ENCODE results near the gene TEX12. TPM values are rescaled to one million over a fixed set of nuclear protein-coding genes. Genes with fewer than 3 reads are reported as not detected.
A peak's percentile ranks its signal among the peaks of the same experiment; 100 is the strongest.

TEX12 gene
- total and polyA plus RNA-seq, 11 donors = 0.27 to 0.57 (median 0.36) TPM; not detected in 8

DNA sequence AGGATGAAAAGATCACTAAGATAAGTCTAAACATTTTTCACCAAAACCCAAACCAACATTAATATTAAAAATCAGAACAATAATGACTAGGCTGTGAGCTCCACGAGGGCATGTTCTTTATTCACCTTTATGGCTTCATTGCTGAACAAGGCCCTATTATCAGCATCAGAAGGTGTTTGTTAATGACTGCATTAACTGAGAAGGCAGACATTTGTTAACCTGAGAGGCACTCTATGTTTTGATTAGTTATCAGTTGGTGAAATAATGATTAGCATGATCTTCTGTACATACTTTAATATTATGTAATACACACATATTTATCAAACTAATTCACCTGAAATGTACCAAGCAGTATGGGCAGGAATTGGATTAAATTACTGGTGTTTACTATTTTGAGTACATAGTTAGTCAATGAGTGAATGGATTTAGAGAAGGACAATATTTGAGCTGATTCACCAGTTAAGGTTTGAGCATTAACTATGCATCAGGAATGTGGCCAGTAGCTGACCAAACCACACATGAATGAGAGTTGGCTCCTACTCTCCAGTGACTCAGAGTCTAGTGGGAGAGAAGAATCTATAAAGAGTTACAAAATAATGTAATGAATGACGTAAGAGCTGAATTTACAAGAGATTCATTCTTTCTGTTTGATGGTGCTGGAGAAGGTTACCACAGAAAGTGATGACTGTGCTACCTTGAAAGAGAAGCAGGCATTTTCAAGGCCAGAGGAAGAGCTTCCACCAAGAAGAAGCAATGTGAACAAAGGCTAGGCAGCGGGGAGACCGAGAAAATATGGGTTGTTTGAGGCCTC, 10.0 kb upstream of the TEX12 start:
- H3K4me3 ChIP-seq = no peak overlapping the region
- DNase-seq (no peak), ATAC-seq (peak in 3 of 4 donors; percentile 44 to 90 (median 65))
- WGBS, 4 donors = 74 to 87% (median 81%) methylated on average over 4 of the region's 4 CpGs
- no peak for TF ChIP-seq POLR2A (IDR thresholded peaks at IDR 0.05)
- TF ChIP-seq, protein P1, sequence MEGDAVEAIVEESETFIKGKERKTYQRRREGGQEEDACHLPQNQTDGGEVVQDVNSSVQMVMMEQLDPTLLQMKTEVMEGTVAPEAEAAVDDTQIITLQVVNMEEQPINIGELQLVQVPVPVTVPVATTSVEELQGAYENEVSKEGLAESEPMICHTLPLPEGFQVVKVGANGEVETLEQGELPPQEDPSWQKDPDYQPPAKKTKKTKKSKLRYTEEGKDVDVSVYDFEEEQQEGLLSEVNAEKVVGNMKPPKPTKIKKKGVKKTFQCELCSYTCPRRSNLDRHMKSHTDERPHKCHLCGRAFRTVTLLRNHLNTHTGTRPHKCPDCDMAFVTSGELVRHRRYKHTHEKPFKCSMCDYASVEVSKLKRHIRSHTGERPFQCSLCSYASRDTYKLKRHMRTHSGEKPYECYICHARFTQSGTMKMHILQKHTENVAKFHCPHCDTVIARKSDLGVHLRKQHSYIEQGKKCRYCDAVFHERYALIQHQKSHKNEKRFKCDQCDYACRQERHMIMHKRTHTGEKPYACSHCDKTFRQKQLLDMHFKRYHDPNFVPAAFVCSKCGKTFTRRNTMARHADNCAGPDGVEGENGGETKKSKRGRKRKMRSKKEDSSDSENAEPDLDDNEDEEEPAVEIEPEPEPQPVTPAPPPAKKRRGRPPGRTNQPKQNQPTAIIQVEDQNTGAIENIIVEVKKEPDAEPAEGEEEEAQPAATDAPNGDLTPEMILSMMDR (IDR thresholded peaks at IDR 0.05) = no peak
- H3K4me1 ChIP-seq = peaks cover 0 to 32% (median 0%) of the 10 kb centered on the region in 12 donors
- no peaks in the 10 kb centered on the region for H3K9me3 ChIP-seq
- no peaks in the 10 kb centered on the region for H3K27me3 ChIP-seq
- no peaks in the 10 kb centered on the region for H3K36me3 ChIP-seq
- intact Hi-C loops (cut with DNase I) = no loop called here
- peak overlapping the region in 1 of 12 donors; percentile 34 for H3K27ac ChIP-seq

DNA sequence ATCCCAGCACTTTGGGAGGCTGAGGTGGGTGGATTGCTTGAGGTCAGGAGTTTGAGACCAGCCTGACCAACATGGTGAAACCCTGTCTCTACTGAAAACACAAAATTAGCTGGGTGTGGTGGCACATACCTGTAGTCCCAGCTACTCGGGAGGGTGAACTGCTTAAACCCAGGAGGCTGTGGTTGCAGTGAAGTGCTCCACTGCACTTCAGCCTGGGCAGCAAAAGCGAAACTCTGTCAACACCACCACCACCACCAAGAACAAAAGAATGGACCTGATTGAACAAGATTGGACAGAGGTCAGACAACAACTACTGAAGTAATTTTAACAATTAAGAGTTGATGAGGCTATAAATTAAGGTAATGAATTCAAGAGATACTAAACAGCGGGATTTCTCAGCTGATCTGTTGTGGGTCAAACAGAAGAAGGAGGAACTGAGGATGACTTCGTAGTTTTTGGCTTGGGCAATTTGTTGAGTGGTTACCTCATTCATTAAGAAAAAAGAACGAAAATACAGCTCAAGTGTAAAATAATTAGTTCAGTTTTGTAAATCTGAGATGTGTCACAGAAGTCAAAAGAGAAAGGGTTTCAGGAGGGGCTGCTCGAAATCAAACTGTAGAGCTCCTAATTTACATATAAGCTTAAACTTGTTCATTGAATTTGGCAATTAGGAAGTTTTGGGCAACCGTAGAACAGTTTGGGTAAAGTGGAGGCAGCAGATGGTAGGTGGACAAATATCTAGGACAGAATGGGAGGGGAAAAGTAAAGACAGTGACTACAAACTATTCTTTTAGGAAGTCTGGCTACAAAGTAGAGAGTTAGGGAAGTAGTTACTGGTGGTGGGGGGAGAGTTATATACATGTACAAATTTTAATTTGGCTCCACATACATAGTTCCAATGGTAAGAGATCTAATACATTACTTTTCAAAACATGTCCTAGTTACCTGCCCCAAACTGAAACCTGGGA, 7.8 kb upstream of the TEX12 start:
- peaks cover 0 to 32% (median 0%) of the 10 kb centered on the region in 12 donors for H3K4me1 ChIP-seq
- H3K27me3 ChIP-seq = no peaks in the 10 kb centered on the region
- DNase-seq = no peak
- no peak for TF ChIP-seq POLR2A (IDR thresholded peaks at IDR 0.05)
- TF ChIP-seq, protein P1 (IDR thresholded peaks at IDR 0.05) = no peak
- WGBS, 4 donors = 82 to 88% (median 83%) methylated on average over 7 of the region's 7 CpGs
- no peaks in the 10 kb centered on the region for H3K9me3 ChIP-seq
- H3K27ac ChIP-seq = peak overlapping the region in 2 of 12 donors; percentile 25 to 86
- H3K36me3 ChIP-seq = no peaks in the 10 kb centered on the region
- intact Hi-C loops (cut with DNase I) = loop anchor here in 2 of 10 donors (10.0 kb wide), 1 partner anchor 45 kb away; no protein-coding TSS in a partner anchor
- H3K4me3 ChIP-seq = peak overlapping the region in 1 of 12 donors; percentile 35
- ATAC-seq = no peak

DNA sequence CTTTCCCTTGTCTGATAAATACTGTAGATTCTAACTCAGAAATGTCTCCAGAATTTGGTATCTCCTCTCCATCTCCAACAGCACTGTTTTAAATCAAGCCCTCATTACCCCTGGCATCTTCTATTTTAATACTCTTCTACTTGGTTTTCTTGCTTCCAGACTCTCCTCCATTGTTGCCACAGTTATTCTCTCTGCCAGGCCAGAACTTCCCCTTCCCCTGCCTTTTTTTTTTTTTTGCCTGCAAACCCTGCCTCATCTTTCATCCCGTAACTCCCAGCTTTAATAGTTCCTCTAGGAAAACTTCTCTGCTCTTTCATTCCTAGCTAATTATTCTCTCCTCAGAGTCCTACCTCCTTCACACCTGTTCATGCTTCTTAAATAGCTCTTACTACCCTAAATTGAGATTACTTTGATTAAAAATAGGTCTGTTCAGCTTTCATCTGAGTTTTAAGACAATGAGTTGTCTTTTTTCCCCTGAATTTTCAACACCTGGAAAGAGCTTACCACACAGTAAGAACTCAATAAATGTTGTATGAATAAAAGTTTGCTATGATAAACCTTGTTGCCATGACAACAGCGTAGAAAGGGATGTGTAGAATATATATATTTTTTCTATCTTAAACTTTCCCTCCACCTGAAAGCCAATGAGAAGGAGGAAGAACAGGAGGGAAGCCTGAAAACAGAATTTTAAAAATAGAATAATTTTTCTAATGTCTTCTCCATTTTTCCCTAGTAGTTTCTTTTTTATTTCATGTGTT, 6.9 kb upstream of the TEX12 start:
- WGBS, 4 donors = 47 to 88% (median 79%) methylated on average over 2 of the region's 2 CpGs
- intact Hi-C loops (cut with DNase I) = loop anchor here in 2 of 10 donors (10.0 kb wide), 1 partner anchor 45 kb away; no protein-coding TSS in a partner anchor
- H3K27ac ChIP-seq = peak overlapping the region in 2 of 12 donors; percentile 25 to 86
- TF ChIP-seq POLR2A (IDR thresholded peaks at IDR 0.05) = no peak
- TF ChIP-seq, protein P1 (IDR thresholded peaks at IDR 0.05) = no peak
- H3K4me1 ChIP-seq = peaks cover 0 to 32% (median 0%) of the 10 kb centered on the region in 12 donors
- ATAC-seq (no peak), DNase-seq (no peak)
- peak overlapping the region in 1 of 12 donors; percentile 35 for H3K4me3 ChIP-seq
- no peaks in the 10 kb centered on the region for H3K9me3 ChIP-seq
- no peaks in the 10 kb centered on the region for H3K36me3 ChIP-seq
- no peaks in the 10 kb centered on the region for H3K27me3 ChIP-seq
